Panc1 (cell line): ENCODE data around the gene ZFAND3. TPM values are rescaled to one million over a fixed set of nuclear protein-coding genes. Genes with fewer than 3 reads are reported as not detected.

Experiments used
- ATAC-seq: fragments of 200-7000 bp; cut with Tn5 transposase; 2 replicates; pipeline ENCODE4 v1.9.1; 2020; ENCODE audit warnings: mild to moderate bottlenecking, moderate library complexity
- BruUV-seq: library from RNA; stranded (reverse); fragments of 400-500 nt; replicated peaks from 2 replicates; lab custom pipeline; 2021; lab: Mats Ljungman, UMichigan
- CTCF ChIA-PET: fragments of 300-600 bp; sonication (Branson Sonifier 250); formaldehyde crosslinking; loops from one replicate; lab custom pipeline; 2022; ENCODE audit warnings: antibody characterized with exemption; lab: Charles Lee
- POLR2A ChIA-PET: fragments of 300-600 bp; sonication (Branson Sonifier 250); formaldehyde crosslinking; loops from one replicate; lab custom pipeline; 2022; ENCODE audit warnings: antibody characterized with exemption; lab: Charles Lee
- DNase-seq: peaks from one replicate; pipeline ENCODE4 v3.0.0-alpha.2; 2010; ENCODE audit warnings: low read depth, low spot score
- H3K27ac ChIP-seq: 2 replicates; pipeline ENCODE4 v1.5.1; 2011; ENCODE audit warnings: mild to moderate bottlenecking, low read length, inconsistent platforms
- H3K27me3 ChIP-seq: fragments of 200-500 bp; sonication (Bioruptor generic); 2 replicates; pipeline ENCODE4 v1.6.0; 2014; ENCODE audit warnings: low read length, inconsistent platforms; ENCODE audit not compliant: control insufficient read depth, insufficient read depth
- H3K36me3 ChIP-seq: fragments of 200-500 bp; sonication (Bioruptor generic); 2 replicates; pipeline ENCODE4 v1.5.1; 2014; ENCODE audit warnings: inconsistent platforms, mild to moderate bottlenecking, low read length, moderate library complexity; ENCODE audit not compliant: control insufficient read depth, insufficient read depth
- H3K4me1 ChIP-seq: 2 replicates; pipeline ENCODE4 v1.5.1; 2011; ENCODE audit warnings: inconsistent platforms, mild to moderate bottlenecking, low read length, moderate library complexity; ENCODE audit not compliant: control insufficient read depth, insufficient read depth
- H3K4me3 ChIP-seq, 2 experiments: 2 replicates each; pipeline ENCODE4 v1.5.1; 2011 to 2012; ENCODE audit warnings: low read depth in 2 of 2, low read length in 2 of 2, mild to moderate bottlenecking in 2 of 2, inconsistent platforms in 1 of 2, moderate library complexity in 1 of 2
- H3K9me3 ChIP-seq: fragments of 200-500 bp; sonication (Bioruptor generic); 2 replicates; pipeline ENCODE4 v1.5.1; 2014; ENCODE audit warnings: low read depth, mild to moderate bottlenecking, inconsistent platforms, low read length, moderate library complexity; ENCODE audit not compliant: control insufficient read depth, insufficient read depth
- CTCF ChIP-seq: fragments of 450-650 bp; IDR thresholded peaks from 2 replicates; pipeline ENCODE4 v1.5.1; 2017; ENCODE audit warnings: mild to moderate bottlenecking
- POLR2AphosphoS5 ChIP-seq: IDR thresholded peaks from 2 replicates; pipeline ENCODE4 v1.6.1; 2012; ENCODE audit warnings: mild to moderate bottlenecking, low read depth, low read length, moderate library complexity
- REST ChIP-seq, 2 experiments: IDR thresholded peaks; 2 replicates each; pipeline ENCODE4 v1.6.1; 2011 to 2012; ENCODE audit warnings: low read depth in 2 of 2, control low read depth in 1 of 2, low read length in 1 of 2, mild to moderate bottlenecking in 1 of 2, moderate library complexity in 1 of 2; ENCODE audit not compliant: insufficient read depth in 1 of 2
- SIN3A ChIP-seq: IDR thresholded peaks from 2 replicates; pipeline ENCODE4 v1.6.1; 2012; ENCODE audit warnings: low read depth, mild to moderate bottlenecking, low read length, moderate library complexity, borderline replicate concordance; ENCODE audit not compliant: insufficient read depth
- TCF7L2 ChIP-seq: IDR thresholded peaks from 2 replicates; pipeline ENCODE4 v1.6.1; 2011; ENCODE audit warnings: mild to moderate bottlenecking, low read depth, low read length, inconsistent platforms
- in situ Hi-C: cut with HindIII; loops from 2 replicates; pipeline ENCODE4 v1.10.0; 2016; ENCODE audit warnings: low sequenced_read_pairs, low pct_unique_long_range_greater_than_20kb
- intact Hi-C: fragments of 100-400 bp; cut with micrococcal nuclease; formaldehyde crosslinking; loops from one replicate; pipeline ENCODE4 v1.10.0; 2022; ENCODE audit not compliant: unreplicated experiment
- total RNA-seq: library from RNA; stranded (reverse); gene quantifications from one replicate; pipeline ENCODE4 v1.2.1, GENCODE V29; 2021; ENCODE audit not compliant: unreplicated experiment

ZFAND3 gene
- total RNA-seq, 1 experiment from 2014 or later, result 95.9 TPM

GRCh38 chr6:37934276-37934675, 114.7 kb downstream of the ZFAND3 start:
- no peak overlapping the region for H3K27ac ChIP-seq
- no peak overlapping the region for H3K4me3 ChIP-seq
- DNase-seq (no peak), ATAC-seq (no peak)
- H3K4me1 ChIP-seq, result no peaks in the 10 kb centered on the region
- no peaks in the 10 kb centered on the region; the same call in 1 of the 2 replicates for H3K36me3 ChIP-seq
- in situ Hi-C loops, result no loop called here
- intact Hi-C loops, result no loop called here
- no TSS peak for BruUV-seq
- POLR2A ChIA-PET, result no interaction called here
- CTCF ChIA-PET, result no interaction called here
- no peaks in the 10 kb centered on the region for H3K9me3 ChIP-seq
- no peak for TF ChIP-seq TCF7L2
- TF ChIP-seq POLR2AphosphoS5, result no peak
- no peak for TF ChIP-seq CTCF
- TF ChIP-seq SIN3A, result no peak
- TF ChIP-seq REST (IDR thresholded peaks at IDR 0.05; ENCODE audit: insufficient read depth in 1 of 2, low read depth in 2 of 2, low read length in 1 of 2), result no peak
- no peaks in the 10 kb centered on the region for H3K27me3 ChIP-seq

- no peak for ATAC-seq
- no peak overlapping the region for H3K4me3 ChIP-seq
- CTCF ChIA-PET, result no interaction called here
These were observed 116.6 kb downstream of the ZFAND3 start for GRCh38 chr6:37936150-37936549.

More at GRCh38 chr6:37936150-37936549, 116.6 kb downstream of the ZFAND3 start:
- H3K9me3 ChIP-seq, result no peaks in the 10 kb centered on the region
- DNase-seq, result no peak
- no peaks in the 10 kb centered on the region for H3K27me3 ChIP-seq
- POLR2A ChIA-PET, result interaction anchor here (0.6 kb wide), 1 partner anchor 138 kb away, joined by 4 read pairs; no protein-coding TSS in a partner anchor
- H3K27ac ChIP-seq, result no peak overlapping the region
- in situ Hi-C loops (no loop called here), intact Hi-C loops (no loop called here)
- no peaks in the 10 kb centered on the region for H3K4me1 ChIP-seq
- TF ChIP-seq SIN3A, result no peak
- no peak for TF ChIP-seq TCF7L2
- TF ChIP-seq POLR2AphosphoS5, result no peak
- no peak for TF ChIP-seq REST (IDR thresholded peaks at IDR 0.05; ENCODE audit: insufficient read depth in 1 of 2, low read depth in 2 of 2, low read length in 1 of 2)
- no peak for TF ChIP-seq CTCF
- no peaks in the 10 kb centered on the region; the same call in 1 of the 2 replicates for H3K36me3 ChIP-seq
- BruUV-seq, result no TSS peak
